GM23338 (cell line): ENCODE measurements around the gene VPS54. TPM values are rescaled to one million over a fixed set of nuclear protein-coding genes. Genes with fewer than 3 reads are reported as not detected.

ENCODE experiments used
- ATAC-seq: fragments of 200-7000 bp; cut with Tn5 transposase; 3 replicates; pipeline ENCODE4 v1.9.1; 2020
- DNase-seq: peaks from one replicate; pipeline ENCODE4 v3.0.0-alpha.2; 2015; ENCODE audit warnings: low spot score
- H2AFZ ChIP-seq: fragments of 200-600 bp; sonication (generic); 2 replicates; pipeline ENCODE4 v1.8.0; 2016; ENCODE audit warnings: antibody characterized with exemption, mild to moderate bottlenecking, moderate library complexity
- H3F3A ChIP-seq: fragments of 200-600 bp; sonication (generic); replicated peaks from 2 replicates; pipeline ENCODE4 v1.8.0; 2017; ENCODE audit warnings: antibody characterized with exemption, mixed run types, low read depth
- H3K27ac ChIP-seq: fragments of 200-600 bp; sonication (generic); 2 replicates; pipeline ENCODE4 v1.6.1; 2016; ENCODE audit warnings: low read depth
- H3K27me3 ChIP-seq: fragments of 200-600 bp; sonication (generic); 2 replicates; pipeline ENCODE4 v1.8.0; 2016; ENCODE audit warnings: mild to moderate bottlenecking, mixed run types, moderate library complexity; ENCODE audit not compliant: insufficient read depth
- H3K36me3 ChIP-seq: fragments of 200-600 bp; sonication (generic); 2 replicates; pipeline ENCODE4 v1.8.0; 2016; ENCODE audit warnings: mild to moderate bottlenecking; ENCODE audit not compliant: insufficient read depth
- H3K4me1 ChIP-seq: fragments of 200-600 bp; sonication (generic); 2 replicates; pipeline ENCODE4 v1.8.0; 2016; ENCODE audit warnings: mild to moderate bottlenecking, moderate library complexity; ENCODE audit not compliant: insufficient read depth
- H3K4me2 ChIP-seq: fragments of 200-600 bp; sonication (generic); 2 replicates; pipeline ENCODE4 v1.7.1; 2017; ENCODE audit warnings: mixed run types
- H3K4me3 ChIP-seq: fragments of 200-600 bp; sonication (generic); 2 replicates; pipeline ENCODE4 v1.6.1; 2016; ENCODE audit warnings: mixed run types
- H3K79me2 ChIP-seq: fragments of 200-600 bp; sonication (generic); replicated peaks from 2 replicates; pipeline ENCODE4 v1.8.0; 2017; ENCODE audit warnings: mild to moderate bottlenecking; ENCODE audit not compliant: insufficient read depth
- H3K9me2 ChIP-seq: fragments of 200-600 bp; sonication (generic); 2 replicates; pipeline ENCODE4 v1.8.0; 2017; ENCODE audit not compliant: insufficient read depth
- H4K20me1 ChIP-seq: fragments of 200-600 bp; sonication (generic); replicated peaks from 2 replicates; pipeline ENCODE4 v1.8.0; 2017; ENCODE audit warnings: mild to moderate bottlenecking; ENCODE audit not compliant: insufficient read depth
- H3K27ac Mint-ChIP-seq: 2 replicates; pipeline ENCODE4 v1.8.0; 2020; ENCODE audit warnings: inconsistent platforms, mild to moderate bottlenecking, moderate library complexity, mixed read lengths
- H3K27me3 Mint-ChIP-seq: 3 replicates; pipeline ENCODE4 v1.8.0; 2022; ENCODE audit warnings: low read depth, mild to moderate bottlenecking, moderate library complexity, mixed read lengths, inconsistent platforms; ENCODE audit not compliant: insufficient read depth, poor library complexity
- H3K36me3 Mint-ChIP-seq: 3 replicates; pipeline ENCODE4 v1.8.0; 2021; ENCODE audit warnings: low read depth, mild to moderate bottlenecking, inconsistent platforms, moderate library complexity, mixed read lengths
- H3K4me1 Mint-ChIP-seq: 3 replicates; pipeline ENCODE4 v1.8.0; 2020; ENCODE audit warnings: mild to moderate bottlenecking, inconsistent platforms, mixed read lengths
- H3K4me3 Mint-ChIP-seq: 3 replicates; pipeline ENCODE4 v1.8.0; 2021; ENCODE audit warnings: moderate library complexity, mild to moderate bottlenecking, inconsistent platforms, mixed read lengths
- H3K9me3 Mint-ChIP-seq: 3 replicates; pipeline ENCODE4 v1.8.0; 2020; ENCODE audit warnings: moderate library complexity, mild to moderate bottlenecking, inconsistent platforms, mixed read lengths
- EZH2 ChIP-seq: fragments of 200-600 bp; sonication (generic); IDR thresholded peaks from one replicate; pipeline ENCODE4 v1.8.0; 2017; ENCODE audit warnings: antibody characterized with exemption, mild to moderate bottlenecking, low read depth; ENCODE audit not compliant: unreplicated experiment
- EZH2phosphoT487 ChIP-seq: fragments of 200-600 bp; sonication (generic); IDR thresholded peaks from one replicate; pipeline ENCODE4 v1.8.1; 2018; ENCODE audit warnings: antibody characterized with exemption; ENCODE audit not compliant: unreplicated experiment
- JUNB ChIP-seq: IDR thresholded peaks from one replicate; pipeline ENCODE4 v1.6.1; 2016; ENCODE audit warnings: antibody characterized with exemption; ENCODE audit not compliant: unreplicated experiment
- NANOG ChIP-seq: IDR thresholded peaks from 2 replicates; pipeline ENCODE4 v1.6.1; 2016; ENCODE audit warnings: antibody characterized with exemption, borderline replicate concordance
- POLR2AphosphoS5 ChIP-seq: IDR thresholded peaks from 2 replicates; pipeline ENCODE4 v1.6.1; 2016; ENCODE audit warnings: antibody characterized with exemption, low read depth
- STAT1 ChIP-seq: IDR thresholded peaks from one replicate; pipeline ENCODE4 v1.6.1; 2016; ENCODE audit warnings: antibody characterized with exemption; ENCODE audit not compliant: unreplicated experiment
- ZNF331 ChIP-seq: fragments of 250-450 bp; sonication (Bioruptor Pico); IDR thresholded peaks from 2 replicates; pipeline ENCODE4 v1.5.0; 2020; ENCODE audit warnings: low read depth, mild to moderate bottlenecking, moderate library complexity
- ZNF462 ChIP-seq: fragments of 250-450 bp; sonication (Bioruptor Pico); IDR thresholded peaks from 2 replicates; pipeline ENCODE4 v1.5.0; 2020; ENCODE audit warnings: mild to moderate bottlenecking, moderate library complexity
- polyA plus RNA-seq: library from polyadenylated mRNA; unstranded; fragments of >200 nt; fragmentation: Nextera tagmentation; extraction: Ambion mirVana; gene quantifications from 2 replicates; pipeline ENCODE4 v1.2.1, GENCODE V29; 2016
- total RNA-seq: library from RNA; depleted of rRNA; stranded (reverse); fragments of >200 nt; shearing (Covaris generic); gene quantifications from 2 replicates; pipeline ENCODE4 v1.2.3, GENCODE V29; 2014
- TF ChIP-seq, protein P1 (sequence below): IDR thresholded peaks from 2 replicates; pipeline ENCODE4 v1.6.1; 2016; ENCODE audit warnings: antibody characterized with exemption
- TF ChIP-seq, protein P2 (sequence below): IDR thresholded peaks from one replicate; pipeline ENCODE4 v1.6.1; 2018; ENCODE audit warnings: antibody characterized with exemption; ENCODE audit not compliant: unreplicated experiment

The VPS54 gene
- total and polyA plus RNA-seq, 2 experiments from 2014 or later = 6.6 to 17.0 TPM

- no peak for TF ChIP-seq ZNF462 (CRISPR knock-in tag)
Measured at GRCh38 chr2:63976125-63976510, 43.1 kb downstream of the VPS54 start (continued).

- Histone ChIP-seq H4K20me1 (no peaks in the 10 kb centered on the region), H3K4me1 (no peaks in the 10 kb centered on the region), H3K79me2 (no peaks in the 10 kb centered on the region), H3K9me2 (peaks cover 2% of the 10 kb centered on the region; the same call in 1 of the 2 replicates), H2AFZ (no peak overlapping the region), H3K27ac (no peak overlapping the region), H3K36me3 (no peaks in the 10 kb centered on the region), H3K4me3 (no peak overlapping the region), H3K4me2 (no peak overlapping the region), H3F3A (no peaks in the 10 kb centered on the region), H3K27me3 (no peaks in the 10 kb centered on the region)
- peaks cover 20% of the 10 kb centered on the region; the same call in 2 of the 3 replicates for H3K36me3 Mint-ChIP-seq
- peaks cover 2% of the 10 kb centered on the region for H3K27me3 Mint-ChIP-seq
- ATAC-seq (no peak), DNase-seq (no peak)
- H3K27ac Mint-ChIP-seq = no peak overlapping the region; the same call in 1 of the 2 replicates
- no peaks in the 10 kb centered on the region for H3K4me1 Mint-ChIP-seq
- no peak overlapping the region for H3K4me3 Mint-ChIP-seq
- H3K9me3 Mint-ChIP-seq = no peaks in the 10 kb centered on the region
- TF ChIP-seq, protein P1, sequence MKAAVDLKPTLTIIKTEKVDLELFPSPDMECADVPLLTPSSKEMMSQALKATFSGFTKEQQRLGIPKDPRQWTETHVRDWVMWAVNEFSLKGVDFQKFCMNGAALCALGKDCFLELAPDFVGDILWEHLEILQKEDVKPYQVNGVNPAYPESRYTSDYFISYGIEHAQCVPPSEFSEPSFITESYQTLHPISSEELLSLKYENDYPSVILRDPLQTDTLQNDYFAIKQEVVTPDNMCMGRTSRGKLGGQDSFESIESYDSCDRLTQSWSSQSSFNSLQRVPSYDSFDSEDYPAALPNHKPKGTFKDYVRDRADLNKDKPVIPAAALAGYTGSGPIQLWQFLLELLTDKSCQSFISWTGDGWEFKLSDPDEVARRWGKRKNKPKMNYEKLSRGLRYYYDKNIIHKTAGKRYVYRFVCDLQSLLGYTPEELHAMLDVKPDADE = no peak
- TF ChIP-seq, protein P2, sequence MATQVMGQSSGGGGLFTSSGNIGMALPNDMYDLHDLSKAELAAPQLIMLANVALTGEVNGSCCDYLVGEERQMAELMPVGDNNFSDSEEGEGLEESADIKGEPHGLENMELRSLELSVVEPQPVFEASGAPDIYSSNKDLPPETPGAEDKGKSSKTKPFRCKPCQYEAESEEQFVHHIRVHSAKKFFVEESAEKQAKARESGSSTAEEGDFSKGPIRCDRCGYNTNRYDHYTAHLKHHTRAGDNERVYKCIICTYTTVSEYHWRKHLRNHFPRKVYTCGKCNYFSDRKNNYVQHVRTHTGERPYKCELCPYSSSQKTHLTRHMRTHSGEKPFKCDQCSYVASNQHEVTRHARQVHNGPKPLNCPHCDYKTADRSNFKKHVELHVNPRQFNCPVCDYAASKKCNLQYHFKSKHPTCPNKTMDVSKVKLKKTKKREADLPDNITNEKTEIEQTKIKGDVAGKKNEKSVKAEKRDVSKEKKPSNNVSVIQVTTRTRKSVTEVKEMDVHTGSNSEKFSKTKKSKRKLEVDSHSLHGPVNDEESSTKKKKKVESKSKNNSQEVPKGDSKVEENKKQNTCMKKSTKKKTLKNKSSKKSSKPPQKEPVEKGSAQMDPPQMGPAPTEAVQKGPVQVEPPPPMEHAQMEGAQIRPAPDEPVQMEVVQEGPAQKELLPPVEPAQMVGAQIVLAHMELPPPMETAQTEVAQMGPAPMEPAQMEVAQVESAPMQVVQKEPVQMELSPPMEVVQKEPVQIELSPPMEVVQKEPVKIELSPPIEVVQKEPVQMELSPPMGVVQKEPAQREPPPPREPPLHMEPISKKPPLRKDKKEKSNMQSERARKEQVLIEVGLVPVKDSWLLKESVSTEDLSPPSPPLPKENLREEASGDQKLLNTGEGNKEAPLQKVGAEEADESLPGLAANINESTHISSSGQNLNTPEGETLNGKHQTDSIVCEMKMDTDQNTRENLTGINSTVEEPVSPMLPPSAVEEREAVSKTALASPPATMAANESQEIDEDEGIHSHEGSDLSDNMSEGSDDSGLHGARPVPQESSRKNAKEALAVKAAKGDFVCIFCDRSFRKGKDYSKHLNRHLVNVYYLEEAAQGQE = no peak
- TF ChIP-seq NANOG (no peak), JUNB (no peak), ZNF331 (CRISPR knock-in tag) (no peak), STAT1 (no peak), EZH2 (no peak), POLR2AphosphoS5 (no peak), EZH2phosphoT487 (no peak)
Measured at GRCh38 chr2:63975437-63976124, 43.6 kb downstream of the VPS54 start.
